Aorta (tissue), 5 donors: ENCODE data around the gene HS3ST6. TPM values are rescaled to one million over a fixed set of nuclear protein-coding genes. Genes with fewer than 3 reads are reported as not detected.
"Not testable (repeated sequence)": the region's sequence is repeated elsewhere in the genome, so short reads cannot be mapped to it uniquely, and the experiment has no call there.

ENCODE experiments used
- ATAC-seq: fragments of 200-7000 bp; cut with Tn5 transposase; one replicate; pipeline ENCODE4 v1.9.1; 2022; ENCODE audit warnings: moderate library complexity; ENCODE audit not compliant: low FRiP score
- DNase-seq, 2 donors: peaks; one replicate each; pipeline ENCODE4 v3.0.0-alpha.2; 2020
- H3K27ac ChIP-seq, 2 donors: one replicate each; pipeline ENCODE4 v1.5.1; 2013; ENCODE audit warnings: low read length in 2 of 2, mild to moderate bottlenecking in 2 of 2, moderate library complexity in 2 of 2, control low read depth in 1 of 2, inconsistent platforms in 1 of 2, low read depth in 1 of 2
- H3K27me3 ChIP-seq, 2 donors: one replicate each; pipeline ENCODE4 v1.6.1; 2013; ENCODE audit warnings: control low read depth in 1 of 2, low read length in 1 of 2, mild to moderate bottlenecking in 1 of 2, moderate library complexity in 1 of 2; ENCODE audit not compliant: insufficient read depth in 2 of 2, control insufficient read depth in 1 of 2
- H3K36me3 ChIP-seq, 2 donors: one replicate each; pipeline ENCODE4 v1.6.1; 2013; ENCODE audit warnings: control low read depth in 1 of 2, low read length in 1 of 2, mild to moderate bottlenecking in 1 of 2; ENCODE audit not compliant: insufficient read depth in 2 of 2, control insufficient read depth in 1 of 2
- H3K4me1 ChIP-seq, 2 donors: one replicate each; pipeline ENCODE4 v1.6.1; 2013; ENCODE audit warnings: low read length in 2 of 2, control low read depth in 1 of 2, mild to moderate bottlenecking in 1 of 2, moderate library complexity in 1 of 2; ENCODE audit not compliant: insufficient read depth in 2 of 2, control insufficient read depth in 1 of 2
- H3K4me3 ChIP-seq, 2 donors: one replicate each; pipeline ENCODE4 v1.5.1; 2013; ENCODE audit warnings: low read length in 2 of 2, control low read depth in 1 of 2, mild to moderate bottlenecking in 1 of 2
- H3K9me3 ChIP-seq: one replicate; pipeline ENCODE4 v1.6.1; 2013; ENCODE audit warnings: mild to moderate bottlenecking, low read length; ENCODE audit not compliant: control insufficient read depth
- WGBS, 2 donors: extraction: QIAGEN DNeasy Blood & Tissue Kit; methylation state at CpG; one replicate each; pipeline ENCODE4 v1.1.7; 2013; 5-methylcytosine and 5-hydroxymethylcytosine counted together
- intact Hi-C, 2 donors: fragments of 100-400 bp; cut with DNase I; formaldehyde crosslinking; loops; one replicate each; pipeline versions ENCODE4 v1.14.2 to v1.15.0; 2022
- polyA plus RNA-seq, 2 donors: library from polyadenylated mRNA; stranded (reverse); fragments of 200-250 nt; gene quantifications; one replicate each; pipeline ENCODE4 v1.2.3, GENCODE V29; 2013
- total RNA-seq, 2 donors: library from RNA; stranded (reverse); fragmentation: NEBNext Ultra II Directional; extraction: Animal tissue kit (Norgen Biotek cat#: 25700); gene quantifications; one replicate each; pipeline ENCODE4 v1.2.1, GENCODE V29; 2021
- donor health status: healthy with polysubstance abuse.
- donor health status: Bipolar disorder and iron deficiency.
- donor health status: DM: no; HTN: no; CAD: no.
- donor health status: DM: no; HTN: no; CAD: no.
- donor health status: DM: yes; HTN: yes; CAD: no.

Gene HS3ST6
- total and polyA plus RNA-seq, 4 donors: 1.1 TPM; not detected in 3

DNA sequence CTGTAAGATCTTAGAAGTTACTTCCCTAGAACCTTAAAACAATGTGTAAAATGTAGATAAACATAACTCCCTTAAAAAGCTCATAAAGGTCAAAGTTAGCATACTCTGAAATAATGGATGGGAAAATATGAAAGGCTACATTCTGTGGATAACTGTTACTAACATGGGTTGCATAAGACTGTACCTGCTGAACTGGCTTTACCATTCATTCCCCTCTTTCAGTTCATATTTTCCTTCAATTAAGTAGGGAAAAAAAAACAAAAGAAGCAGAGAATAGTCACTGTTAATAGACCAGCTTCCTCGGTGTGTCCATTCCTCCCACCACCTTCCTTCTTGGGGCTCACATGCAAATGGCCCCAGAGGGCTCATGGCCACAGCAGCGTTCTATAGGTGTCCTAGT, 38.7 kb downstream of the HS3ST6 start:
- no peaks in the 10 kb centered on the region for H3K36me3 ChIP-seq
- no peaks in the 10 kb centered on the region for H3K9me3 ChIP-seq
- no peaks in the 10 kb centered on the region for H3K4me1 ChIP-seq
- H3K27me3 ChIP-seq: no peaks in the 10 kb centered on the region
- no peak overlapping the region for H3K4me3 ChIP-seq
- no peak overlapping the region for H3K27ac ChIP-seq
- intact Hi-C loops: no loop called here
- 30 to 44% methylated on average over 2 of the region's 2 CpGs for WGBS, 2 donors
- no peak for ATAC-seq
- DNase-seq: no peak

DNA sequence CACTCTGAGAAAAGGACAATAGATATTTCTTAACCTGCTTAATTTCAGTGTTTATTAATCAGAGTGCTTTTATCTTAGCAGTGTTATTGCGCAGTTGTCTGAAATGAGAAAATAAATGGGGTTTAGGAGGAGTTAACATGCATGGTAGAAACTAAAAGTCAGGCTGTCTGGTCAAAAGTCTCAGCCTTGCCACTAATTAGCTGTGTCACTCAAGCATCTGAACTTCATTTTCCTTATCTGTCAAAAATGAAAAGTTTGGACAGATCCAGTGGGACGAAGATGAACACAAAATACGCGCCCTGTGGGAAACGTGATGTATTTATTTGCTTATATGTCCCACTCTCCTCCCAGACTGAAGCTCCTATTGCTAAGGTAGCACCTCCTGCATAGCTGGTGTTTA, 40.0 kb downstream of the HS3ST6 start:
- WGBS, 2 donors: 58 to 62% methylated on average over 5 of the region's 5 CpGs
- Histone ChIP-seq H3K36me3 (no peaks in the 10 kb centered on the region), H3K27ac (no peak overlapping the region), H3K9me3 (no peaks in the 10 kb centered on the region), H3K27me3 (no peaks in the 10 kb centered on the region), H3K4me3 (no peak overlapping the region), H3K4me1 (no peaks in the 10 kb centered on the region)
- no peak for ATAC-seq
- DNase-seq: no peak
- intact Hi-C loops: no loop called here

DNA sequence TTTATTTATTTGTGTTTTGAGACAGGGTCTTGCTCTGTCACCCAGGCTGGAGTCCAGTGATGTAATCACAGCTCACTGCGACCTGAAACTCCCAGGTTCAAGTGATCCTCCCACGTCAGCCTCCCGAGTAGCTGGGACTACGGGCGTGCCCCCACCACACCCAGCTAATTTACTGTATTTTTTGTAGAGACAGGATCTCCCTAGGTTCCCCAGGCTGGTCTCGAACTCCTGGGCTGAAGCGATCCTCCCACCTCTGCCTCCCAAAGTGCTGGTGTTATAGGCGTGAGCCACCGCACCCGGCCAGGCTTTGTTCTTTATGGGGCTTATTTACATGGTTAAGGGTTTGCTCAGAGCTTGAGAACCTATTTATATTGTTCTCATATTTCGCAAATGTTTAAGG, 40.4 kb downstream of the HS3ST6 start:
- Histone ChIP-seq H3K4me3 (no peak overlapping the region), H3K4me1 (no peaks in the 10 kb centered on the region), H3K27me3 (no peaks in the 10 kb centered on the region), H3K9me3 (no peaks in the 10 kb centered on the region), H3K36me3 (no peaks in the 10 kb centered on the region), H3K27ac (no peak overlapping the region)
- 58 to 64% methylated on average over 11 of the region's 11 CpGs for WGBS, 2 donors
- DNase-seq (peak in 1 of 2 donors; percentile 40), ATAC-seq (no peak)
- intact Hi-C loops: no loop called here

DNA sequence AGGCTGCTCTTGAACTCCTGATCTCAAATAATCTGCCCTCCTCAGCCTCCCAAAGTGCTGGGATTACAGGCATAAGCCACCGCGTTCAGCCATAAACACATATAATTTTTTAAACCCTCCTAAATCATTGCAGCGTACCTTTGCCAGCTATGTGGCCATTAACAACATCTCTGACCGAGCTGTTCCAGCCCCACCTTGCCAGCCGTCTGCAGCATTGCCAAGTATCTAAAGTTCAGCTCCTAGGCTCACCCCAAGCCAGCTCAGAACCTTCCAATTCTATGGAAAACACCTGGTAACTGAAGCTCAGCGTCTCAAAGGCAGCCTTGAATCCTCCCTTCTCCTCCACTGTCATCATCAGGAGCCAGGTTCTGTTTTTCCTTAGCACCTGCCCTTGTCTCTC, 41.1 kb downstream of the HS3ST6 start:
- Histone ChIP-seq H3K9me3 (no peaks in the 10 kb centered on the region), H3K4me3 (no peak overlapping the region), H3K4me1 (no peaks in the 10 kb centered on the region), H3K36me3 (no peaks in the 10 kb centered on the region), H3K27ac (no peak overlapping the region), H3K27me3 (no peaks in the 10 kb centered on the region)
- intact Hi-C loops: no loop called here
- ATAC-seq (no peak), DNase-seq (peak in 1 of 2 donors; percentile 12)
- 49 to 55% methylated on average over 6 of the region's 6 CpGs for WGBS, 2 donors

DNA sequence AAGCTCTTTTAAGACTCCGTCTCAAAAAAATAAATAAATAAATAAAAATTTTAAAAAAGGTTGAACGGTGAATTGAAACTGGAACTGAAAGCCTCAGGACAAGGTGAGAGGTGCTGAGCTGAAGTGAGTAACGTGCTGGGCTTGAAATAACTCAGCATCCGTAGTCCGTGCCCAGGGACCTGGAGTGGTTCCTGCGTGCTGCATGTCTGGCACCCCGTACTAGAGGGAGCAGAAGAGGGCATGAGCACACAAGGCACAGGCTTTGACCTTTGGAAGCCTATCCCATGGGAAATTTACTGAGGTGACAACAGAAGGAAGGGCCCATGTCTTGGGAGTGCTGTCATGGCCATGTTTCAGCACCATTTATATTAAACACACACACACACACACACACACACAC, 41.7 kb downstream of the HS3ST6 start:
- no peak for ATAC-seq
- Histone ChIP-seq H3K4me1 (no peaks in the 10 kb centered on the region), H3K36me3 (no peaks in the 10 kb centered on the region), H3K4me3 (no peak overlapping the region), H3K27me3 (no peaks in the 10 kb centered on the region), H3K27ac (no peak overlapping the region), H3K9me3 (no peaks in the 10 kb centered on the region)
- WGBS, 2 donors: 62 to 72% methylated on average over 7 of the region's 7 CpGs
- intact Hi-C loops: no loop called here
- peak in 1 of 2 donors; percentile 9 for DNase-seq

DNA sequence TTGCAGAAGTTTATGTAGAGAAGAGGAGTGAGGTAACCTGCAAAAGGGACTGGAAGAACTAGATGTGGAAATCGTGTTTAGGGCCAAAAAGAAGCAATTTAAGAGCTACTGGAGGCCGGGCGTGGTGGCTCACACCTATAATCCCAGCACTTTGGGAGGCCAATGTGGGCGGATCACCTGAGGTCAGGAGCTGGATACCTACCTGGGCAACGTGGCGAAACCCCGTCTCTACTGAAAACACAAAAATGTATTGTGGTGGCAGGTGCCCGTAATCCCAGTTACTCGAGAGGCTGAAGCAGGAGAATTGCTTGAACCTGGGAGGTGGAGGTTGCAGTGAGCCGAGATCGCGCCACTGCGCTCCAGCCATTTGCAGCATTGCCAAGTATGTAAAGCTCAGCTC, 42.1 kb downstream of the HS3ST6 start:
- H3K36me3 ChIP-seq, H3K4me3 ChIP-seq, H3K4me1 ChIP-seq, H3K9me3 ChIP-seq, ATAC-seq, H3K27me3 ChIP-seq, H3K27ac ChIP-seq, intact Hi-C loops: not testable (repeated sequence)
- WGBS, 2 donors: 87 to 89% methylated on average over 13 of the region's 13 CpGs
- DNase-seq: peak in 1 of 2 donors; percentile 45

DNA sequence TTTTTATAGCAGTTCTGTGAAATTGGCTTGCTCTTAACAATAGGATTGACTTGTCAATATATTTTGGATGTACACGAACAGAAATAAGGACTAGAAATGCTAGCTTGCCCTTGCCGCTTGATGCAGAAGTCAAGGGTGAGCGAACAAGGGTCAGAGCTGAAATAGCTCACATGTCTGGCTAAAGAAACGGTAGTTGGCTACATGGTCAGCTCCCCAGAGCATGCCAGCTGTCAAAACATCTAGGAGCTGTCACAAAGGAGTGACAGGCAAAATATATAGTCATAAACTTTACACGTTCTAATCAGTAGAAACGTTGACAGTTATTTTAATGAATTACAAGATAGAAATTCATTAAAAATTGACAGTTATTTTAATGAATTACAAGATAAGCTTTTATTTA, 43.4 kb downstream of the HS3ST6 start:
- 10 to 19% methylated on average over 6 of the region's 6 CpGs for WGBS, 2 donors
- H3K27me3 ChIP-seq: no peaks in the 10 kb centered on the region
- no peak for DNase-seq

DNA sequence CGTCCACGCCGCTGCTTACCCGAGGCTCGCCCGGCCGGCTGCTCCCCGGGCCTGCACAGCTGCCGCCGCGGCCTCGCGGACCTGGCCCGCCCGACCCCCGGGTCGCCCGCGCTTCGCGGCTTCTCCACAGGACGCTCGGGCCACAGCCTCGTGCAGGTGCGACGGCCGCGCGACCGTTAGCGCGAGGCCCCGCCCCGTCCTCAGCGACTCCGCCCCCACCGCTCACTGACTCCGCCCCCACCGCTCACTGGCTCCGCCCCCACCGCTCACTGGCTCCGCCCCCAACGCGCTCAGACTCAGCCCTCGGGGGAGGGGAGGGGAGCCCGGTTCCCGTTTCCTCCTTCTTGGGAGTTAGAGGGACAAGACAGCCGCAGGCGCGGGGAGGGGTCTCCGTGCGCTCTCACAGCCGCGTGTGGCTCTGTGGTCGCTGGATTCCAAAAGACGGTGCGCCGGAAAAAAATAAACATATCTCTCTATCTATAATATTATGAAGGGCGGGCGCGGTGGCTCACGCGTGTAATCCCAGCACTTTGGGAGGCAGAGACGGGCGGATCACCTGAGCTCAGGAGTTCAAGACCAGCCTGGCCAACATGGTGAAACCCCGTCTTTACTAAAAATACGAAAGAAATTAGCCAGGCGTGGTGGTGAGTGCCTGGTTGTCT, 46.1 kb downstream of the HS3ST6 start, which contains the start of gene MEIOB:
MEIOB (minus strand) TSS at position 191 of the 662 bp plus-strand sequence. CDS start 3,989 bp downstream, outside the sequence.
- ATAC-seq (no peak), DNase-seq (peak in 1 of 2 donors; percentile 77)
- H3K9me3 ChIP-seq: no peaks in the 10 kb centered on the region
- 3 to 7% methylated on average over 29 to 68 of the region's 68 CpGs for WGBS, 2 donors
- intact Hi-C loops: no loop called here
- no peaks in the 10 kb centered on the region for H3K36me3 ChIP-seq
- no peak within 1 kb of the TSS for H3K27ac ChIP-seq
- H3K4me3 ChIP-seq: no peak within 1 kb of the TSS
- H3K4me1 ChIP-seq: no peaks in the 10 kb centered on the region
- no peaks in the 10 kb centered on the region for H3K27me3 ChIP-seq

More for the DNA sequence above, 43.4 kb downstream of the HS3ST6 start:
- H3K27ac ChIP-seq: no peak overlapping the region
- no peaks in the 10 kb centered on the region for H3K36me3 ChIP-seq
- H3K4me3 ChIP-seq: no peak overlapping the region
- H3K9me3 ChIP-seq: no peaks in the 10 kb centered on the region
- ATAC-seq: no peak
- intact Hi-C loops: no loop called here
- no peaks in the 10 kb centered on the region for H3K4me1 ChIP-seq

DNA sequence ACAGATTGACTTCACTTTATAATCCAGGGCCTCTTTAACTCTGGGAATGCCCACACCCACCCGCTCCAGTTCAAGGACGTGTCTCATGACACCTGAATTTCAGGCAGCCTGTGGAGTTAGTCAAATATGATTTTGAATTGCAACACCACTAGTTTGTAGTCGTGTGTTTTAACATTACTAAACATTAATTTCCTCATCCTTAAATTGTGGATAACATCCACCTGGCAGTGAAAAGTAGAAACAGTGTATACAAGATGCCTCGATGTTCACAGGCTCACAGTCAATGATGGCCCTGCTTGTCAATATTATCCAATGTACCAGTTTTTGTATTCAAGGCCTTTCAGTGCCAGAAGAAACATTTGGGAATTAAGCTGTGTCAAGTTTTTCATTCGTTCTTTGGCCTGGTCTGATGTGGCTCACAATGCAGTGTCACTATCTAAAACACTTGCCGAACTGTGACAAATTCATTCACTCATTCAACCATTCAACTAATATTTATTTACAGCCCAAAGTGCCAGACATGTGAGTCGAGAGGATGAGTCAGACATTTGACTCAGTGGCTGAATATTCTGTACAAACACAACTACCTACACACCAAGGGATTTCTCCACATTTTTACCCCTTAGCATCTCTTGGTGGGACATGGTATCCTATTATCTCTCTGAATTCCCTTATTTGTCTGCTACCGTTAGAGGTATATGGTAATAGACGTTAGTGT, 47.7 kb downstream of the HS3ST6 start:
- Histone ChIP-seq H3K36me3 (no peaks in the 10 kb centered on the region), H3K9me3 (no peaks in the 10 kb centered on the region), H3K27me3 (no peaks in the 10 kb centered on the region), H3K4me1 (no peaks in the 10 kb centered on the region), H3K27ac (no peak overlapping the region), H3K4me3 (no peak overlapping the region)
- intact Hi-C loops: no loop called here
- peak in 1 of 2 donors; percentile 25 for DNase-seq
- ATAC-seq: no peak
- WGBS, 2 donors: 51 to 53% methylated on average over 9 of the region's 9 CpGs
